OCI-M2 (cell line): Measurements from ENCODE around the gene CLDN1.
"Not testable (repeated sequence)": the region's sequence is repeated elsewhere in the genome, so short reads cannot be mapped to it uniquely, and the experiment has no call there.

Source experiments
- DNase-seq: peaks from one replicate; lab custom pipeline; 2025; ENCODE audit not compliant: unreplicated experiment; lab: John Stamatoyannopoulos, UW

The CLDN1 gene

DNA sequence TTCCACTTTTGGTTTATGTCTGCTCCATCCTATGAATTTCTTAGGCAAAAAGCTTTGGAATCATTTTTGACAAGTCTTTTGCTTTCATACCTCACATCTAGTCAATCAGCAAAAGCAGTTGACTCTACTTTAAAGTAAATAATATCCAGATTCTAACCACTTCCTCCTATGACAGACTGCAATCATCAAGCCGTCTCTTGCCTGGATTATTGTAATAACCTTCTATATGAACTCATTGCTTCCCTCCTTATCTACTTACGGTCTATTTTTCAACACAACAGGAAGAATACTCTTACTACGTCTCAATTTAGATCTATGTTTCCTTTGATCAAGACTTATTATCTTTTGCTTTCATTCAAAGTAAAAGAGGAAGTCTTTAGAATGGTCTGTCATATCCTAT, 20.7 kb downstream of the CLDN1 start:
- DNase-seq, result no peak

DNA sequence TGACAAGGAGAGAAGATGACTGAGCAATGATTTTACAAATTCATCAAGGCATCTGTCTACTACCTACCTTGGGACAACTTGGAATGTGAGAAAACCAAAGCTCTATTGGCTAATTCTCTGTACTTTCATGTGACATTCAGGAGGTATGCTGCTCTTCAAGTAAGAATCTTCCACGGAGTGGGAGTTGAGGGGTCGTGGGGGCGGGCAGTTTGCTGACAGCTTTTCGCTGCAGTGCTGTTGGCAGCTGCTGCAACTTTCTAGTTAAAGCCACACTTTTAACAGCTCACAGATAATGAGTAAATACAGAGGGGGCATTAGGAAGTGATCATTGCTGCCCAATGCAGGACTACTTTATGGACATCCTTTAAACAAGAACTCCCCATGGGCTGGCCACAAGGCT, 22.3 kb downstream of the CLDN1 start:
- DNase-seq, result no peak

DNA sequence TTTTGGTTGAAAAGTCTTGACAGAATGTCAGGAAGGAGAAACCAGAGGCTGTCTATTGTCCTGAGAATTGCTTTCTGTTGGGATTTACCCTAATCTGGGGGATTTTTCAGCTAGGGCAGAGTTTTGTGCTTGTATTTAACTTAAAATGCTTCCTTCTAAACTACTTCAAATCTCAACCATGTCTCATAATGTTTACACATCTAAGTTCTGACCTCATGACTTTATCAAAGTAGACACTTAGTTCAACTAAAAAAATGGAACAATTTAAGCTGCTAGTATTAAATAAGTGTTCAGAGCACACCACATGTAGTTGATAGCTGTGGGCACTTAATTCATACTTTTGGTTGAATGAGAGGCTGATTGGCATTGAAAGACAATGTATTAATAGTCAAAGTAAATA, 28.2 kb downstream of the CLDN1 start:
- no peak for DNase-seq

DNA sequence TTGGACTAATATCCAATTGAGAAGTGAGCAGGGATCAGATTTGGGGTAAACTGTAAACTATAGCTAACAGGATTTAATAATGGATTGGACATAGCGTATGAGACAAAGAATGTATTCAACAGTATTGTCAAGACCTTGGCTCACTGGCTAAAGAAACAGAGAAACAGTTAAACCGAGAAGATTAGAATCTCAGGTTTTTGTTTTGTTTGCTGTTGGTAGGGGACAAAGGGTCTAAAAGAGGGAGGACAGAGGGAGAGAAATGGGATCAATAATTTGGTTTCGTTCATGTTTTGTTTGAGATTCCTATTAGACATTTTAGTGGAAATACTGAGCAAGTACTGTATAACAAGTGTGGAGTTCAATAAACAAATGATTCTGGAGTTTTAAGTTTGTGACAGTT, 28.6 kb downstream of the CLDN1 start:
- no peak for DNase-seq

DNA sequence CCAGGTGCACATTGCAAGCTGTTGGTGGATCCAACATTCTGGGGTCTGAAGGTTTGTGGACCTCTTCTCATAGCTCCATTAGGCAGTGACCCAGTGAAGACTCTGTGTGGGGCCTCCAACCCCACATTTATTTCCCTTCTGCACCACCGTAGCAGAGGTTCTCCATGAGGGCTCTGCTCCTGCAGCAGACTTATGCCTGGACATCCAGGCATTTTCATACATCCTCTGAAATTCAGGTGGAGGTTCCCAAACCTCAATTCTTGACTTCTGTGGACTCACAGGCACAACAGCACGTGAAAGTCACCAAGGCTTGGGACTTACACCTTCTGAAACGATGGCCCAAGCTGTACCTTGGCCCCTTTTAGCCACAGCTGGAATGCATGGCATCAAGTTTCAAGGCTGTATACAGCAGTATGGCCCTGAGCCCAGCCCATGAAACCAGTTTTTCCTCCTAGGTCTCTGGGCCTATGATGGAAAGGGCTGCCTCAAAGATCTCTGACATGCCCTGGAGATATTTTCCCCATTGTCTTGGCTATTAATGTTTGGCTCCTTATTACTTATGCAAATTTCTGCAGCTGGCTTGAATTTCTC, 30.2 kb downstream of the CLDN1 start:
- no peak for DNase-seq

DNA sequence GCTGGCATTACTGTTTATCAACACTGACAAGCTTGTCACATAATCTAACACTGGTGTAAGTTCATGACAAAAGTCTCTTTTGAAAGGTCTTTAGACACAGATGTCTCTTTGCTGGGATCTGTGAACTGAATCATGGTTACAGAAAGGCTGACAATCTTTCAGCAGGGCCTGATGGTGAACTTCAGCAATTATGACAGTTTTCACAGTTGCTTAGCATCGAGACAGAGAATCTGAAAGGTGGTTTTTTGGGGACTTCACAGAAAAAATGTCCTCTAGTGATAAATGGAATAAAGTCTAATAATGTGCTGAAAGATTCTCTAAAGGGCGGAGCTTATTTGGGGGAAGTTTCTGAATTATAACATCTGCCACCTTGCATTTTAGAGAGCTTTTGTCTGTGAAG, 32.3 kb downstream of the CLDN1 start:
- DNase-seq, result no peak

DNA sequence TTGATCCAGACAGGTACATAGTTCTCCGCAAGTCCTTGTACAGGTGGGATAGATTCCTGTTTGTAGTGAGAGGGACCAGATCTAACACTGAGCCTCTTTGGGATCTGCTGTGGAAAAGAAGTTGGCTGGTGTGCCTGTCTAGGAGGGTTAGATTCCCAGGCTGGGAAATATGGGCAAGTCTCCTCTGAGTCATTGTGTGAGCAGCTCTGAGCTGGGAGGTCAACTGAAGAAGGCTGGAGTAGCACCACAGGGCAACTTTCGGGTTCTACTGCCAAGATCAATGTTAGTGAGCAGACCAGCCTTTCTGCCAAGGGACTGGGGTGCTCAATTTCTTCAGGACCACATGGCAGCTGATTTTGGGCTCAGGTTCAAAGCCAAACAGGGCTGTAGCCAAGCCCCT, 33.4 kb downstream of the CLDN1 start:
- no peak for DNase-seq

DNA sequence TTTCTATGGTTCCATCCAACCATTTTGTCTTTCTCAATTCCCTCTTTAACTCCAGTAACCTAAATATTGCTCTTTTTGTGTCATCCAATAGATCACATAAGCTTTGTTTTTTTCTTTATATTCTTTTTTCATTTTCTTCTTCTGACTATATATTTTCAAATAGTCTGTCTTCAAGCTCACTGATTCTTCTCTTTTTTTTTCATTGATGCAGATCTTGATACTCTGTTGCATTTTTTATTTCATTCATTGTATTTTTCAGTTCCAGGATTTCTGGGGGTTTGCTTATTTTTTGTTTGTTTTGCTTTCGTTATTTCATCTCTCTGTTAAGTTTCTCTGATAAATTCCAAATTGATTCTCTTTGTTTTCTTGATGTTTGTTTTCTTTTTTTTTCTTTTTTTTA, 36.2 kb downstream of the CLDN1 start:
- DNase-seq, result no peak

DNA sequence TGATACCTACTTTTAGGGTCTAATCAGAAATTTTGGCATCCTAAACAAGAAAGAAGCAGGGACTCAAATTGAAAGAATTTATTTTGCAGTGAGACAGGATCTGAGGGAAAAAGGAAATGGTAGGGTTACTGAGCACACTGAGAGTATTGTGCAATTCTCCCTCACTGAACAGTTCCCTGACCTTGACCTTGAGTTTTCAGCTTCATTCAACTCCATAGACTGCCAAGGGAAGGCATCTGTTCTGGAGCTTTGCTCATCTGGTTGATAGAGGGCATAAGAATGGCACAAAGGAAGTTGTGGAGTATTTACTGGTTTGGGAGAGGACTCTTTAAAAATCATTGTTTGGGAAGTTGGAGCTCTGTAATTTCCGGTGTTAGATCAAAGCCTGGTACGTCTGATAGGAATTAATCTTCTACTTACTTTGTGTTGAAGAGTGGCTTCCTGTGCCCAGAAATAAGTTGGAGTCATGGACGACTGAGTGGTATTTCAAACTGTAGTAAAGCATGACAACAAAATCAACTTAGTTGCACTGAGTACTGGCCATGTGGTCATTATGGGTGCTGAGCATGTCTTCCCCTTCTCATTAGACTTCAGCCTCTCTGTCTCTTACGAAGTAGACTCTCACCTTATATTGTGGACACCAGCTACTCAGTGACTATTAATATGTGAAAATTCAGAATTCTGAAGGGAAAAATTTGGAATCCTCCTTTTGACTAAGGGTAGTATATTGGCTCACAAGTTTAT, 40.8 kb downstream of the CLDN1 start:
- no peak for DNase-seq

DNA sequence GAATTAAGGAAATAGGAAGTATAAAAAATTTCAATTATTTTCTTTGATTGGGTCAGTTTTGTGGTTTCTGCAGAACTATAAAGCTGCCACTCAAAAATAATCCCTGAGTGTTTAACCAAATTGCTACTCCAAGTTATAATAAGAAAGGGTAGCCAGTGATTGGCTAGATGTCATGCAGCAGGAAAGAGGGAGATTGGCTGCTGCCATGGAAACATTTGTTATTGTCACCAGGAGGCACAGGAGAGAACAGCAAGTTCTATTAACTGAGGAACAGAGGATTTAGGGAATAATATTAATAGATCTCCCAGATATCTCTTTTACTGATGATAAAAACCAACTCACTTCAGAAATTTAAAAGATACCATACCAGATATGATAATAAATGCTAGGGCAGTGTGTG, 42.6 kb downstream of the CLDN1 start:
- DNase-seq, result no peak

DNA sequence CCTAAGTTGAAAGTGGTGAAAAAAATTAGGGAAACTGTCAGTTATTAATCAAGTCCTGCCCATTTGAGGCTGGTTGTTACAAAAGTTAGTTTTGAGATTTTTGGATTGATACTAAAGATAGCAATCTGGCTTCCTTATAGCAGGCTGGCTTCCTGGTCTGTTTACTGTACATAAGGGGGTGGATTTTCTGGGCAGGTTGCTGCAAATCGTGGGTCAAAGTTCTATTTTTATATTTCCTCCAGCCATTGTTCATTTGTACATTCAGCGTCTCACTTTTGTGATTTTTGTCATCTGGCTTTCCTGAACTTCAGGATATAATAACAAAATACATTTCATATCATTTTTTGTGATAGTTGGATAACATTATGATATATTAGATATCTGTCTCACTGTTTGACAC, 49.5 kb downstream of the CLDN1 start:
- DNase-seq, result no peak

DNA sequence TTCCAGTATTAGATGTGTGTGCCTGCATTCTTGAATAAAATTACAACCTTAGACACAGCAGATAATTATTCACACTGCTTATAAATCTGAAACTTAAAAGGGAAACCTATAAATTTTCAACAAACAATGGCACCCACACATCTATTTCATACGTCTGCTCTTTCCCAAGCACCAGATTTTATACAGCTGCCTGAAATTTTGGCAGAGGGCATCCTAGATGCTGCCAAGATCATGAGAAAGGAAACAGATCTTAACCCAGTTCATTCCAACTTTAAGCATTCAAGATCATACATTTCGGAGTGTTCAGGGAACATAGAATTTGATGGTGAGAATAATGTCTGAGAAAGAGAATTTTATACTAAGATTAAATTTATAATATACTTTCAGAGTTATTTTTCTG, 53.1 kb downstream of the CLDN1 start:
- DNase-seq, result no peak

DNA sequence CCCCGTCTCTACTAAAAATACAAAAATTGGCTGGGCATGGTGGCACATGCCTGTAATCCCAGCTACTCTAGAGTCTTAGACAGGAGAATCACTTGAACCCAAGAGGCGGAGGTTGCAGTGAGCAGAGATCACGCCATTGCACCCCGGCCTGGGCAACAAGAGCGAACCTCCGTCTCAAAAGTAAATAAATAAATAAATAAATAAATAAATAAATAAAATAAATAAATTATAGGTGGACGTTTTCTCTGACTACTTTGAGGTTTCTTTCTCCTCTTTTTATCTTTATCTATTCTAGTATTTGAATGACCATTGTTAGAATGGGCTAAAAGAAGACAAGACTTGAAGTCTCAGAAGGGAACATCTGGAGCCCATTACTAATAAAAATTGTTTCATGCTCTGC, 54.8 kb downstream of the CLDN1 start:
- not testable (repeated sequence) for DNase-seq

DNA sequence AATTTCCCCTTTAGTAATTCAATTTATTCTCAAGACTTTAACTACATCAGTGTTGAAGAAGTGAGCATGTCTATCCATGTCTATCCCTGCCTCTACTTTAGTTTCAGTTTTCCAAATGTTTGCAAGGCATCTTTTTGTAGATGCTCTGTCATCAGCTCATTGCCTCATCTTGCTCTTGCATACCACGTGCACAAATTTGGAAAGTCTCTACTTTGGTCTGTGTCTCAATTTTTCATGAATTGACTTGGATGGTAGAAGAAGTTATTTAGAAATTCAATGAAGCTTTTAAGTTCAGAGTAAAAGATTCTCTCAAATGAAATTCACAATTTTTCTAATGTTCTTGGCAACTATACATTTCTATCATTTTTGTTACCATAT, 55.3 kb downstream of the CLDN1 start:
- DNase-seq, result no peak

DNA sequence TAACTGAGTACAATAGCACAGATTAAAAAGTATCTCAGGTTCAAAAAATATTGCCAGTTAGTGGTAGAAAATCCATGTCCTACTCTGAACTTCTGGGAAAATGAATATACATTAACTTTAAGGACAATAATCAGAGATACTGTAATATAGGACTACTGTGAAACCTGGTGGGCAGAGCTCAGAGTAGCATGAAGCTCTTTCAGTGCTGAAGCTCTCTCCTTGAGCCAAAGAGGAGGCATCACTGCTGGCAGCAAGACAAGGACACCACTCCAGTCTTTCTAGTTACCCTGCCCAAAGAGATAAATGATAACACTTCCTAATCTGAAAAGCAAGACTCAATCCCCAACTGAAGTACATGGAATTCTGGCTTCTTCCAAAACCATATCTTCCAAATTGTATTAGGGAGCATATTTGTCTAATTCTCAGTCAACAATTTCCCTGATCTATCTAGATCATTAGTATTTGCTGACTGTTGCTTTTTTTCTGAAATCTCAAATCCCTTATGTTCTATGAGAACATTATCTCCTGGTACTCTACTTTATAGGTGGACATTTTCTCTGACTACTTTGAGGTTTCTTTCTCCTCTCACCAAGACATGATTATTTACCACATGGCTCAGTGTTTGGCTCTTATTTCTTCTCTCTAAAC, 55.9 kb downstream of the CLDN1 start:
- no peak for DNase-seq

DNA sequence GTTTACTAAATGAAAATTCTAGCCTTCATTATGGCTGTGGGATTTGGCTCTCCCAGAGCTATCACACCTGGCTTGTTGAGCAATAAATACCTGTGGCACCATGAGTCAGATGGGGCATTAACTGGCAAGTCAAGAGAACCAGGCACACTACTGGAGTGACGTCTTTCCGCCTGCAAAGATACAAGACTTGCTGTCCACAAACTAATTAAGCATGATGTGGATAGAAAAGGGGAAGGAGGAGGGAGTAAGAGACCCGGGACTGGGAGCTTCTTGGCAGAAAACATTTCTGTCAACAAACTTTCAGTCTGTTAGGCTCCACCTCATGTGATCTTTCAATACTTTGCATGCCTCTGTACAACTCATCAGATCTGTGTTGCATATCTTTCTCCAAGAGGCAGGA, 56.5 kb downstream of the CLDN1 start:
- DNase-seq, result no peak

DNA sequence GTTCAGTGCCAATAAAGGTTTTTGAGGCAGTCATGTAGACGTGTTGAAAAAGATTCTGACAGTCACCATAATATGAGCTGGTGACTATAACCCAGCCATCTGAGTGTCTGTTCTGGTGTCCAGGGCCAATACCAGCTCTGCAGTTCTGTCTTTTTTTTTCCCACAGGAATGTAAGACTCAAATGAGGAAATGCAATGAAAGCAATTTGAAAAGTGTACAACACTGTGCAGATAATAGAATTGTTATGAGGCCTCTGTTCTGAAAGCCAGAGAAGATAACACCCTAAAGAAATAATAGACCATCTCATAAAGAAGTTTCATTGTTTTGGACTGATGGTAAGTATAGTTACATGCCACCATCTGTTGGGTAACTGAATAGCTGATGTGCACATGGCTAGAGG, 57.1 kb downstream of the CLDN1 start:
- no peak for DNase-seq

DNA sequence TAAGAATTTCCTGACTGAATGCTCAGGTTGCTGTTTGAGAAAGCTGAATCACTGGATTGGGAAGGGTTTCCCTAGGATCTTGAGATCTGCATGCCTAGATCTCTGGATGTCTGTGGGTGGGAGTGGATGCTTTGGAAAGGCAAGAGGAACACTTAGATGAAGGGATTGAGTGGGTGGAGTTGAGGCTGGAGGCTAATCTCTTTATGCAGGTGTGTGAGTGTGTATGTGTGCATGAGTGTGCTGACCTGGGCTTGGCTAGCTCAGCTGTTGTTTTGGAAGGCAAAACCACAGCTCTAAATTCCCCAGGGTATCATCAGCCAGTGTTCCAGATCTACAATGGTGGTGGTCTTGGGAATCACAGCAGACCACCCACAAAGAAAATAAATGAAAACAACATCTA, 60.5 kb downstream of the CLDN1 start:
- no peak for DNase-seq

DNA sequence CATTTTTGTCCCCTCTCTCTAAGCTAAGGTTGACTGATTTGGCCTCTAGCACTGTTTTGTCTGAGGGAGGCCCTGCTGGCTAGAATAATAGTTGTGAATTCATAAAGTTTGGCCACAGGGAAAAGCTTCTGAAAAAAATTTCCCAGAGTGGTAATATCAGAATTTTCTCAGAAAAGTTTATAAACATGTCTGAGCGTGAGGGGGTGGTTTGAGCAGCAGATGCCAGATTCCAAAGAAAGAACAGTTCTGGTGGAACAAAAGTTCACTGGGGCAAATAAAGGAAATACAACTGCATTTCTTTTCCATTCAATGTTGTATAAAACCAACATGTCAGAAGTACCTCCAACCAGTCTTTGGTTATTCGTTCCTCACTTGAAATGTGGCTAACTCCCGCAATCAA, 61.2 kb downstream of the CLDN1 start:
- DNase-seq, result no peak

DNA sequence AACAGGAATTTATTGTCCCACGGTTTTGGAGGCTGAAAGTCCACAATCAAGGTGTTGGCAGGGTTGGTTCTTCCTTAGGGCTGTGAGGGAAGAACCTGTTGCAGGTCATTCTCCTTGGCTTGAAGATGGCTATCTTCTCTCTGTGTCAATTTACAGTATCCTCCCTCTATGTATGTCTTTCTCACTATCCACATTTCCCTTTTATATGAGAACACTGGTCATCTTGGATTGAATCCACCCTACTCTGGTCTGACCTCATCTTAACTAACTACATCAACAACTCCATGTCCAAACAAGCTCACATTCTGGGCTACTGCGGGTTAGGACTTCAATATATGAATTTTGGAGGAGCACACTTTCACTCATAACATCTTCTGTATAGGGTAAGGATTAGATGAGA, 61.9 kb downstream of the CLDN1 start:
- DNase-seq, result no peak

DNA sequence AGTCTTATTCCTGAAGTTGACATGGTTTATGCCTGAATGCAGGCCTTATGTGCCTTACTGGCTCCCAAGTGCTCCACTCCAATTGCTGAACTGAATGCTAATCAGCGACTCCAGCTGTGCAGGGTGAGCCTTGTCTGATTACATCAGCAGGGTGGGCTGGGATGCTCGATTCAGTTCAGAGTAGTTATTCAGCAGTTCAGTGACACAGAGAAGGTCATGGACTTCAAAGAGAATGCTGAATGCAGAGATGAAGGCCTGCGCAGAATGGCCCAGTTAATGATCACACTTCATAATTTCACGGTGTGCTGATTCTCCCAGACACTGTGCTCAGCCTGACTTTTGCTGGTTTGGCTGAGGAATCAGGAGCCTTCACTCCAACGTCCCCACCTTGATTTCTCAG, 63.6 kb downstream of the CLDN1 start:
- no peak for DNase-seq
